Measurements from ENCODE around the gene SIGLECL1.
A peak's percentile ranks its signal among the peaks of the same experiment; 100 is the strongest.

SIGLECL1 gene

GRCh38 chr19:51277112-51277511 lies 26.2 kb downstream of the SIGLECL1 start:
- peaks cover 0 to 22% (median 10%) of the 10 kb centered on the region in 11 experiments; a peak in 15 of 22 replicates for H3K9me3 ChIP-seq (replicated peaks in 1 of 11)
- no peaks in the 10 kb centered on the region for H3K27me3 ChIP-seq
- H3K36me3 ChIP-seq, result no peaks in the 10 kb centered on the region
- H3K9ac ChIP-seq, result no peak overlapping the region
- no peak overlapping the region for H3K4me2 ChIP-seq
- TF ChIP-seq Cebpa-rat (IDR thresholded peaks at IDR 0.05), result no peak
- H3K4me1 ChIP-seq, result peaks cover 9 to 26% (median 18%) of the 10 kb centered on the region in 10 experiments
- no peak overlapping the region for H3K4me3 ChIP-seq
- H3K27ac ChIP-seq, result no peak overlapping the region
- H4K20me1 ChIP-seq, result no peaks in the 10 kb centered on the region

DNA sequence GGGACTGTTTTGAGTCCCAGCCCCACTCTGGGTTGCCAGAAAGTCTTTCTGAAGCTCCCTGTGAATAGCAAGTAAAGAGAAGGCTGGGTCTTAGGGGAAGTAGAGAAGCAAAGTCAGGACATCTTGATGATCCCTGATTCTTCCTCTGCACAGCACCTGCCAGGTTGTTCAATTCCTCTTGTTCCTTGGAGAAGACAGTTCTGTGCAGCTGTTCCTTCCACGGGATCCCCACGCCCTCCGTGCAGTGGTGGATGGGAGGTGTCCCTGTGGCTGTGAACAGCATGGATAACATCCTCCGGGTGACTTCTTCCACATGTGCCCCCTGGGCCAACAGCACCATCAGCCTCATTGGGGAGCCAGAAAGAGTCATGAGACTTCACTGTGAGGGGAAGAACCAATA lies 31.5 kb downstream of the SIGLECL1 start:
- H3K4me1 ChIP-seq, result peaks cover 0 to 16% (median 4%) of the 10 kb centered on the region in 10 experiments; a peak in 9 of 20 replicates
- H3K9me3 ChIP-seq (replicated peaks in 1 of 11), result peaks cover 3 to 31% (median 17%) of the 10 kb centered on the region in 11 experiments; a peak in 18 of 22 replicates
- H3K4me3 ChIP-seq, result no peak overlapping the region
- H3K27me3 ChIP-seq, result no peaks in the 10 kb centered on the region
- no peak for TF ChIP-seq Cebpa-rat (IDR thresholded peaks at IDR 0.05)
- no peak overlapping the region for H3K27ac ChIP-seq
- H3K9ac ChIP-seq, result no peak overlapping the region
- H3K36me3 ChIP-seq, result no peaks in the 10 kb centered on the region
- H3K4me2 ChIP-seq, result no peak overlapping the region
- H4K20me1 ChIP-seq, result no peaks in the 10 kb centered on the region

DNA sequence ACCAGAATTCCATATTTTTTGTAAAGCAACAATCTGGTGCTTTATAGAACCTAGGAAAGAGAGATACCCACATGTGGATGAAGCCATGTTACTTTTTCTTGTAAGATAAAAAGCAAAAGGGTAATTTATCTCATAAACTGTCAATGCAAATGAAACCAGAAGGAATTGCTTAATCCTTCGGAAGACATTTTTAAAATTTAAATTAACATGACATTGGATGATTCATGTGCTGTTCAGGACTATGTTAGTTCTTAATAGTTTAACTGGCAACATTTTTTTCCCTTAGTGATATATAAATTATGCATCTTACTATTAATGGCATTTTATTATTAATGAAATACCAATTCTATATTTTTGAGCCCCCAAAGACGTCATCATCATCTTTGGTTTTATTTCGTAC lies 34.8 kb downstream of the SIGLECL1 start:
- H3K27me3 ChIP-seq, result no peaks in the 10 kb centered on the region
- no peaks in the 10 kb centered on the region for H4K20me1 ChIP-seq
- no peaks in the 10 kb centered on the region for H3K36me3 ChIP-seq
- peaks cover 3 to 14% (median 11%) of the 10 kb centered on the region in 11 experiments; a peak in 16 of 22 replicates for H3K9me3 ChIP-seq (replicated peaks in 1 of 11)
- H3K4me2 ChIP-seq, result no peak overlapping the region
- TF ChIP-seq Cebpa-rat (IDR thresholded peaks at IDR 0.05), result no peak
- H3K27ac ChIP-seq, result no peak overlapping the region
- H3K4me3 ChIP-seq, result no peak overlapping the region
- no peak overlapping the region for H3K9ac ChIP-seq
- no peaks in the 10 kb centered on the region for H3K4me1 ChIP-seq

- no peak overlapping the region for H3K27ac ChIP-seq
- H3K4me3 ChIP-seq, result no peak overlapping the region
- no peak for TF ChIP-seq Cebpa-rat (IDR thresholded peaks at IDR 0.05)
- no peak overlapping the region for H3K4me2 ChIP-seq
- H3K9ac ChIP-seq, result no peak overlapping the region
- no peaks in the 10 kb centered on the region for H4K20me1 ChIP-seq
- H3K4me1 ChIP-seq, result peaks cover 20 to 37% (median 33%) of the 10 kb centered on the region in 10 experiments
- no peaks in the 10 kb centered on the region for H3K36me3 ChIP-seq
- H3K9me3 ChIP-seq (replicated peaks in 1 of 11), result peaks cover 0 to 14% (median 0%) of the 10 kb centered on the region in 11 experiments; a peak in 4 of 22 replicates
- no peaks in the 10 kb centered on the region for H3K27me3 ChIP-seq
These were observed 38.8 kb downstream of the SIGLECL1 start for GRCh38 chr19:51289635-51290034.

GRCh38 chr19:51292971-51293370 lies 42.1 kb downstream of the SIGLECL1 start:
- H3K4me2 ChIP-seq, result peak overlapping the region; percentile 84 to 98 (median 89)
- H3K9ac ChIP-seq, result peak overlapping the region in 8 of 11 experiments; percentile 64 to 80 (median 74); a peak in 14 of 22 replicates
- peak overlapping the region in 4 of 10 experiments; percentile 48 to 60 (median 51); a peak in 6 of 20 replicates for H3K4me3 ChIP-seq
- H3K9me3 ChIP-seq (replicated peaks in 1 of 11), result peaks cover 0 to 14% (median 0%) of the 10 kb centered on the region in 11 experiments; a peak in 4 of 22 replicates
- peaks cover 0 to 5% (median 0%) of the 10 kb centered on the region in 11 experiments; a peak in 1 of 22 replicates for H3K27me3 ChIP-seq
- no peaks in the 10 kb centered on the region for H3K36me3 ChIP-seq
- H3K4me1 ChIP-seq, result peaks cover 34 to 61% (median 53%) of the 10 kb centered on the region in 10 experiments
- peak overlapping the region in 9 of 11 experiments; percentile 79 to 89 (median 84); a peak in 18 of 22 replicates for H3K27ac ChIP-seq
- H4K20me1 ChIP-seq, result no peaks in the 10 kb centered on the region
- TF ChIP-seq Cebpa-rat (IDR thresholded peaks at IDR 0.05), result no peak

GRCh38 chr19:51293571-51294210 lies 42.8 kb downstream of the SIGLECL1 start:
- Histone ChIP-seq H3K9me3 (replicated peaks in 1 of 11) (peaks cover 0 to 14% (median 0%) of the 10 kb centered on the region in 11 experiments; a peak in 4 of 22 replicates), H3K4me2 (peak overlapping the region; percentile 84 to 98 (median 89)), H4K20me1 (no peaks in the 10 kb centered on the region), H3K27ac (peak overlapping the region in 10 of 11 experiments; percentile 51 to 89 (median 83); a peak in 20 of 22 replicates), H3K9ac (peak overlapping the region in 10 of 11 experiments; percentile 5 to 80 (median 74); a peak in 20 of 22 replicates), H3K36me3 (no peaks in the 10 kb centered on the region), H3K4me3 (peak overlapping the region in 8 of 10 experiments; percentile 29 to 60 (median 45); a peak in 14 of 20 replicates), H3K27me3 (peaks cover 0 to 5% (median 0%) of the 10 kb centered on the region in 11 experiments; a peak in 1 of 22 replicates), H3K4me1 (peaks cover 34 to 61% (median 53%) of the 10 kb centered on the region in 10 experiments)
- TF ChIP-seq Cebpa-rat (IDR thresholded peaks at IDR 0.05), result no peak

- H3K9ac ChIP-seq, result peak overlapping the region in 10 of 11 experiments; percentile 5 to 80 (median 74); a peak in 19 of 22 replicates
- H3K27ac ChIP-seq, result peak overlapping the region in 10 of 11 experiments; percentile 51 to 89 (median 83); a peak in 20 of 22 replicates
- H3K36me3 ChIP-seq, result no peaks in the 10 kb centered on the region
These were observed 43.5 kb downstream of the SIGLECL1 start for GRCh38 chr19:51294211-51294976.

GRCh38 chr19:51294977-51295375 lies 44.1 kb downstream of the SIGLECL1 start:
- Histone ChIP-seq H3K4me3 (peak overlapping the region in 6 of 10 experiments; percentile 29 to 60 (median 51); a peak in 9 of 20 replicates), H3K36me3 (no peaks in the 10 kb centered on the region), H3K4me1 (peaks cover 34 to 61% (median 53%) of the 10 kb centered on the region in 10 experiments), H3K9me3 (replicated peaks in 1 of 11) (peaks cover 0 to 14% (median 0%) of the 10 kb centered on the region in 11 experiments; a peak in 3 of 22 replicates), H3K4me2 (peak overlapping the region; percentile 84 to 98 (median 89)), H3K27me3 (peaks cover 0 to 5% (median 0%) of the 10 kb centered on the region in 11 experiments; a peak in 1 of 22 replicates), H4K20me1 (no peaks in the 10 kb centered on the region), H3K9ac (peak overlapping the region in 9 of 11 experiments; percentile 64 to 80 (median 75); a peak in 17 of 22 replicates), H3K27ac (peak overlapping the region in 9 of 11 experiments; percentile 79 to 89 (median 84); a peak in 18 of 22 replicates)
- no peak for TF ChIP-seq Cebpa-rat (IDR thresholded peaks at IDR 0.05)

More at GRCh38 chr19:51294211-51294976, 43.5 kb downstream of the SIGLECL1 start:
- H3K4me1 ChIP-seq, result peaks cover 34 to 61% (median 53%) of the 10 kb centered on the region in 10 experiments
- H3K9me3 ChIP-seq (replicated peaks in 1 of 11), result peaks cover 0 to 14% (median 0%) of the 10 kb centered on the region in 11 experiments; a peak in 4 of 22 replicates
- H3K4me3 ChIP-seq, result peak overlapping the region in 8 of 10 experiments; percentile 29 to 60 (median 48); a peak in 16 of 20 replicates
- peak overlapping the region; percentile 84 to 98 (median 89) for H3K4me2 ChIP-seq
- no peaks in the 10 kb centered on the region for H4K20me1 ChIP-seq
- TF ChIP-seq Cebpa-rat (IDR thresholded peaks at IDR 0.05), result no peak; a peak in 1 of 22 replicates
- H3K27me3 ChIP-seq, result peaks cover 0 to 5% (median 0%) of the 10 kb centered on the region in 11 experiments; a peak in 1 of 22 replicates

Data from BLaER1 treated with 17β-estradiol and CSF1 and Interleukin-3, amounts not matched to agents 10 nM and 100 nM (cell line).